ENCODE results near the gene TNPO3.
"Not testable (repeated sequence)": the region's sequence is repeated elsewhere in the genome, so short reads cannot be mapped to it uniquely, and the experiment has no call there.

The TNPO3 gene

DNA sequence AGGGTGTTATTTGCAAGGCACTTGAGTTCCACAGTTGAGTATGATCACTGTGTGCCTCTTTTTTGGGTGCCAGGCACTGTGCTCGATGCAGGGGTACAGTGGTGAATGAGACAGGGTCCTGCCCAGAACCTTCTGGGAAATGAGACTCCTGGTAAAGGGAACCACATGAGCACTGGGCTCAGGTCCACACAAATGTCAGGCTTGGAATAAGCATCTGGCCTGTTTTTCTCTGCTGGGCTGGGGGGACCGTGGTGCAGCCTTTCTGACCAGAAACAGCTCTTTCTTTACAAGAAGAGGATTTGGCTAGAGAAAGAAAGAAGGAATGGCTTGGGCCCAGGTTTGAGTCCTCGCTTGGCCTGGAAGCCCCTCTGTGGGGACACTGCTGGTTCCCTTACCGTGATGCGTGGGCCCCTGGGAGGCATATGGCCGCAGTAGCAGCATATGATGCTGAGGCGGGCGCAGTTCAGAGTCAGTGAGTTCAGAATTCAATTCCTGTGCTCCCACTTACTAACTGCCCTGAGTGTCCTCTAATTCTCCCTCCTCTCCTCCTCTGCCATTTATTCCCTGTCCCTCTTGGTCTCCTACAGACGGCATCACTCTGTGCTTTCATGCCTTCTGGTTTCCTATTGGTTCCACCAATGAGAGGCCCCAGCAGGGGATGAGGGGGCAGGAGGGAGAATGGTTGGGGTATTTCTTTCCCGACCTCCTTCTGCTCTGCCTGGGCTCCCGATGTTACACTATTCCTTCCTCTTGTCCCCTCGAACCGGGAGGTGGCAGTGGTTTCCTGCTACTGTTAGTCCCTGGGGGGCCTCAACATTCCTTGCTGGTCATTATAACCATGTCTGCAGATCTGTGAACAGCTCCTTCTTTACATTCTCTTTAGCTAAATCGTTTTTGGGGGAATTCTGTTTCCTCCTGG is 134.8 kb downstream of the TNPO3 start:
- no peak for DNase-seq

DNA sequence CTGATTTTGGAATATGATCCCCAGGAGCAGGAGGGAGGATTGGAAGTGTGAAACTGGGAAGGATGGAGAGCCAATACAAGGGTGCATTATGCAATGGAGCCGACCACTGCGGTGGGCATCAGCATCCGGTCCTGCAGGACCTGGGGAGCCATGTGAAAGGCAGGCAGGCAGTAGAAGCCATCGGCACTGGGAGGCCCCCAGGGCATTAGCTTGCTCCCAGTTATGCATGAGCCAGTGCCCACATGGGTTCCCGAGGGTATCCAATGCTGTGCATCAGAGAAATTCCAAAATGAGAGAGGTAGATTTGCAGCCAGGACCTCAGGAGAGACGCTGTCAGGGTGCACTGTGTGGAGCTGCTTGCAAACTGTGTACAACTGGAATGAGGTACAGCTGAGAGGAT is 135.7 kb downstream of the TNPO3 start:
- DNase-seq = no peak

DNA sequence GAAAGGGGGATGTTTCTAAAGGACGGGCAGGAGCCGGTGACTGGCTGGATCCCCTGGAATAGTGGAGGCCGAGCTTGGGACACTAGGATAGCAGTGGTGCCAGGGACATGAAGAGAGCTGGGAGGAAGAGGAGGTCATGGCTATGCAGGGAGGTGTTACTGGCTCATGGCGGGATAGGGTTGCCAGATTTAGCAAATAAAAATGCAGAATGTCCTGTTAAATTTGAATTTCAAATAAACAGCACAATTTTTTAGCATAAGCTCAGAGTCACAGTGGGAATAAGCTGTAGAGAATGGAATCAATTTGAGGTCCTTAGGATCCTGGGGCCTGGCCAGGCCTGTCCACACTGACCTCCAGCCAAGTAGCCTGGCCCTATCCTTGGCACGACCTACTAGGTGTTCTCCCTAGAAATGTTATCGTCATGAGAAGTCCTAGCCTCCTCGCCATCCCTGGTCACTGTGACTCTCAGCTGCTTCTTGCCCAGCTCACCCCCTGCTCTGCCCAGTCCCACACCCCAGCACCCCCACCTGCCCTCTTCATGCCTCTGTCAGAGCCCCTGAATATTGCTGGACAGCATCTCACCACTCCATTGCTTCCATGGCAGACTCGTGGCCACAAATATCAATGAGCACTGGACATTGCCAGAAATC is 136.8 kb downstream of the TNPO3 start:
- DNase-seq = no peak

GRCh38 chr7:128917122-128917521 is 137.8 kb downstream of the TNPO3 start:
- no peak for DNase-seq

DNA sequence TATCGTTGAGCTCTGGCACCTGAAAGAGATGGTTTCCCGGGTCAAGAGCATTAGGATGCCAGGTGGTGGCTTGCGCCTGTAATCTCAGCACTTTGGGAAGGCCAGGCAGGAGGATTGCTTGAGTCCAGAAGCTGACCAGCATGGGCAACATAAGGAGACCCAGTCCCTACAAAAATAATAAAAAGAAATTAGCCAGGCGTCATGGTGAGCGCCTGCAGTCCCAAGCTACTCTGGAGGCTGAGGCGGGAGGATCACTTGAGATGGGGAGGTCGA is 138.3 kb downstream of the TNPO3 start:
- no peak for DNase-seq

DNA sequence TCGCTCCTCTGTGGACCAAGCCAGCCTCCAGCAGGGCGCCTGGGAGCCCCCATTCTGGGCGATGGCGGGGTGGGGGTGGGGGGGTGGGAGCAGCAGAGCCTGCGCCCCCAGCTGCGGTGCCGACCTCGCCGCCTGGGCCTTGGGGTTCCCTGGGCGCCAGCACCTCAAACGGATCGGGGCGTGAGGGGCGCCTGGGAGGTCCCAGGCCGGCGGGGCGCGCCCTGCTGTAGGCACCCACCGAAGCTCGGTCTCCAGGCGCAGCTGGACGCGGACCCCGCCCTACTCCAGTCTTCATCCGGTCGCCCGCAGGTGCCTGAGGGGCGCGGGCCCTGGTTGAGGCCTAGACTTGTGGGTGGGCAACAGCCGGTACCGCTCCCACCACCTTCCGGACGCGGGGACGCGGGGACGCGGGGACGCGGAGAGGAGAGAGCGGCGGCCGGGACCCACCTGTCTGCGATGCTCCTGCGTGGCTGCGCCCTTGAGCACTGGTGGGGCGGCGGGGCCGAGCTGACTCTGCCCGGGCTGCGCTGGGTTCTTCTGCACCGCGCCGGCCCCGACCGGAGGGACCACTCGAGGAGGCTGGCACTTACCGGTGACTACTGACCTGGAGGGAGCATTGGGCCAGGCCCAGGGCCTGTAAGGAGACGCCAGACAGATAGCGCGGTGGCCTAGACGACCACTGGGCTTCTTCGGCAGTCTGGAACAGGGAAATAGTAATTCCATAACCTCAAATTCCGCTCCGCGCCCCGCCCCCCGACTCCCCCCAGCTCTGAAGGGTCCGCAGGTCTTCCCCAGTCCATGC is 138.9 kb downstream of the TNPO3 start:
- no peak for DNase-seq

DNA sequence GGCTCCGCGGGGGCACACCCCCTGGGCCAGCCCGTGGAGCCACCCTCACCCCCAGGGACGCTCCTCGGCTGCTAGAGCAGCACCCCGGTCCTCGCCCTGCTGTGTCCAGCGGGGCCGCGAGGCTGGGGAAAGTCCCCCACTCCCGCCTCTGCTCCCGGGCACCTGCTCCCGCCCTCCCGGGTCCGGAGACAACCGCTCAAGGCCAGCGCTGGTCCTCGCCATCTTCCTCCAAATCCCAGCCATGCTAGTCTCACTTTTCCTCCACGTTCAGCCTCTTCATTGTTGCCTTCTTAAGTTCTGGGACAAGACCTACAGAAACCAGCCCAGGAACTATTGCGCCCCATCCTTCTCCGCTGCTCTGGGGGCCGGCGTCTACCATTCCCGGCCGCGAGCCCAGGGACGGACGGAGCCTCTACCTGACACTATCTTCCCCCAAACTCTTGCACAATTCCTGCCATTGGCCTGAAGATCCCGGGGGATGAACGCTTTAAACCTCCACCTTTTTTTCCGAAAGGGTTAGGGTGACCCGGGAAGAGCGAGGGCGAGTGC is 139.6 kb downstream of the TNPO3 start:
- DNase-seq = no peak

DNA sequence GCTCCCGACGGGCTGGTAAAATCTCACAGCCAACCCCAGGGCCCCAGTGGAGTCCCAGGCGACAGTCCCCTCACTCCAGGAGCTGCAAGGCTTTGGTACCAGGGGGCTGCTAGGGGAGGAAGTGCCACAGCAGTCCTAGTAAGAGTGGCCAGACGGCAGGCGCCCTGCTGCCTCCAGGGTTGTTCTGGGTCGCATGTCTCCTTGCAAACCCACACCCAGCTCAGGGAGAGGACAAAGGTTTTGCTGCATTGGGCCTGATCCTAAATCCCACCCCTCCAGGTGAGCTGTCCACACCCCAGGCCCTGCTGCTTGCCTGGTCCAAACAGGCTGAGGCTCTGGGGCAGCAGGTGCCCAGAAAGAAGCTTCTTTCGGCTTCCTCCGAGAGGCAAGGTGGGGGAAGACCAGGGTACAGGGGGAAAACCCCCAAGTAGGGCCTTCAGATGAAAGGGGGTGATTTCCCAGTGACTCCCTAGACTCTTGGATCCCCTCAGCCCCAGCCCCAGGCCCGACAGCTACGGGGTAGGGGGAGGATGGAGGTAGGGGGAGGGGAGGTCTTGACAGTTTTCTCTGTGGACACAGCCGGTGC is 140.3 kb downstream of the TNPO3 start:
- DNase-seq = no peak

GRCh38 chr7:128913870-128914565 is 140.9 kb downstream of the TNPO3 start:
- no peak for DNase-seq

DNA sequence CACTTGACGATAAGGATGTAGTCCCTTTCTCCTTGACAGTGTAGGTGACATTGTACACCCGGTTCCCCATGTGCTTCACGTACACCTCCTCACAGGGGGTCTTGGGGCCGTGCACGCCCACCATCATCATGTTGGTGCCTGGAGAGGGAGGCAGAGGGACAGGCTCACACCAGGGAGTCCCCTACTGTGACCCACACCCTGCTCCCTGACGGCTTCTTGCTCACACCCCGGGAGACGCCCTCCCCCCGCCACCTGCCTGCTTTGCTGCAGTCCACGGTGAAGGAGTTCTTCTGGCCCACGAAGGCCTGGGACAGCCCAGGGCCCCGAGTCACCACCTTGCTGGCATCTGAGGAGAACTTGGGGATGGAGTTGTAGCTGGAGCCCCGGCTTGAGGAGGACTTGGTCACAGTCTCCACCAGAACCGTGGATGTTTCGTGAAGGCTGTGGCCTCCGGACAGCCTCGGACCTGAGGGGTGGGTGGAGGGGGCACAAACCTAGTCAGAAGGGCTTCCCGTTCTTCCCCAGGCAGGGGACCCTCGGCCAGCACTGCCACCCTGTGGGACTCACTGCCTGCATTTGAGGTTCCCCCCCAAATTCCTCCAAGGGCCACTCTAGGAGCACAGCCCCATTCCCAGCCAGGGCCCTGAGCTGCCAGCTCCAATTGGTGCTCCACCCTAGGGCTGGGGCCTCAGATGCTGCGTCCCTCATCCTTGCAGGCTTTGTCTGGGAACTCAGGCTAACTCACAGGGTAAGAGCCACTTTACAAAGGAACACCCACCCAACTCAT is 142.0 kb downstream of the TNPO3 start:
- DNase-seq = not testable (repeated sequence)

- DNase-seq = no peak
These were observed 142.6 kb downstream of the TNPO3 start for GRCh38 chr7:128912281-128912680.

GRCh38 chr7:128911423-128912031 is 143.4 kb downstream of the TNPO3 start:
- no peak for DNase-seq

- DNase-seq = no peak
These were observed 144.4 kb downstream of the TNPO3 start, which contains the start of gene KCP for GRCh38 chr7:128910569-128910945. Gene KCP (minus strand): TSS chr7:128910709. CDS start chr7:128910676, 33 bp downstream.

GRCh38 chr7:128909625-128910568 is 145.0 kb downstream of the TNPO3 start:
- DNase-seq = peak; percentile 92

DNA sequence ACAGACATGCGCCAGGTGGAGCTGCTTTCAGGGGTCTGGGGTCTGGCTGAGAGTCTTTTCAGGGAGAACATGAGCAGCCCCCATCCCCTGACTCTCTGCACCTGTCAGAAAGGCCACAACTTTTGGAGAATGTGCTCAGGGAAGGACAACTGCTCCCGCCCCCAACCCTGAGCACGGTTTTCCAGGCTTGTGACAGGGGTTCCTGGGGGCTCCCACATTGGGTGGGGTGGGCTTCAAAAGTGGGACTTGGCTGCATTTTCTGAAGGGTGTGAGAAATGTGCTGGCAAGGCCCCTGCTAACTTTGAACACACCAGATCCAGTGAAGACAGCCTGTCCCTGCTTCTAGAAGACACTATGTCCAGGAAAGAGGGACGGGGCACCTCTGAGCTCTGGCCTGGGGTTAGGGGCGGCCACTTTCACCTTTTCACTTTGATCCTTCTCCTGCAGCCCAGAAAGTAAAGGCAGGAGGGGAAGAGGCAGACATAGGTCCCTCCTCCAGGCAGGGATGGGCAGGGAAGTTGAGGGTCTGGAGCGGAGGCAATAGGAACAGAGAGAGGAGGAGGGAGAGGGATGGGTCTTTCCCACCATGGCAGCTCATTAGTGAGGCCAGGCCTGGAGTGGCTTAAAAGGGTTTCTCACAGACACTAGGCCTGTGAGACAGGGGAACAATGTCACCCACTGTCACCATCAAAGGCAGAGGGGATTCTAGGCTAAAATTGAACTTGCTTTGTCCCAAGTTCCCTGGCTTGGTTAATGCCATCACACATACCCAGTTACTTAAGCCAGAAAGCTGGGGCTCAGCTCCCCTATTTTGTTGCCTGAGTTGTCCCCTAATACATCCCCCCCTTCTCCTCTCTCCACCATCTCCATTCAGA is 145.9 kb downstream of the TNPO3 start:
- no peak for DNase-seq

- no peak for DNase-seq
These were observed 147.9 kb downstream of the TNPO3 start for GRCh38 chr7:128906766-128907559.

- no peak for DNase-seq
These were observed 148.7 kb downstream of the TNPO3 start for GRCh38 chr7:128906001-128906765.

Data from NCI-H2171 treated with DMSO at 0.1 percent for 48 hours (cell line).